ENCODE measurements around the gene RAI2.

Gene RAI2

DNA sequence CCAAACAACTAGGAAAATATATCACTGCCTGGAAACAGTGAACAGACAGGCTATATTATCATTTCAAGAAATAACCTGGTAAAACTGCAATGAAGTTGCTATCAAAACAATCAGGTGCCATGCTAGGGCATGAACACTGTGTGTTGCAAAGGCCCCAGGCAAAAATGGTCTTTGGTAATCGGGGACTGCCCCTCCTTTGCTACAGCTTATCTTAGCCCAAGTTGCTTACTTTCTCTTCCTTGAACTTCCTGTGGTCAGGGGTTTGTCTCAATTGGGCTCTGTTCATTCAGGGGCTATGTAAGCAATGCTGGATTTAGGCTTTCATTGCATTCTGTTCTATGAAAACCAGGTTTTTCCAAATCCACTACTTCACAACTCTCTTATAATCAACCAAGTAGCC, 93.4 kb downstream of the RAI2 start:
- DNase-seq: no peak
- Histone ChIP-seq H3K27me3 (replicated peaks) (no peaks in the 10 kb centered on the region), H3K36me3 (replicated peaks) (no peaks in the 10 kb centered on the region)

DNA sequence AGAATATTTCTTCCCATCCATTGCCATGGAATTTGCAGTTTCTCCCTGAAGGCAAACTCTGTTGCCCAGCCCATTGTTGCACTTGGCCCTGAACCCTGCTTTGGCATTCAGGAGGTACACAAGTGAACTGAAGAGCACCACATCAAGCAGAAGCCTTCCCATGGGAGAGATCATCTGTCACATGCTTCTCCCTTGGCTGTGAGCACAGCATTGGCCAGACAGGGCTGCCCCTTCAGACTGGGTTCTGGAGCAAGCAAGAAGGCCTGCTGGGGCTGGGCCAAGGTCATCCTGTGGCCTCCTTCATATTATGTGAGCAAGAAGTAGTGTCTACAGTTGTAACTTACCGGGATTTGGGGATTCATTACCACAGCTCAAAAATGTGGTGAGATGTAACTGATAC, 101.1 kb downstream of the RAI2 start:
- no peak overlapping the region for H3K4me3 ChIP-seq (ENCODE audit: low read depth, low read length)
- DNase-seq: no peak
- in situ Hi-C loops (cut with HindIII; ENCODE audit: low pct_ligation_motif_present, low sequenced_read_pairs): no loop called here
- H3K27me3 ChIP-seq (replicated peaks): no peaks in the 10 kb centered on the region
- H3K36me3 ChIP-seq (replicated peaks): no peaks in the 10 kb centered on the region
- H3K27ac ChIP-seq: no peak overlapping the region
- TF ChIP-seq, protein P1, sequence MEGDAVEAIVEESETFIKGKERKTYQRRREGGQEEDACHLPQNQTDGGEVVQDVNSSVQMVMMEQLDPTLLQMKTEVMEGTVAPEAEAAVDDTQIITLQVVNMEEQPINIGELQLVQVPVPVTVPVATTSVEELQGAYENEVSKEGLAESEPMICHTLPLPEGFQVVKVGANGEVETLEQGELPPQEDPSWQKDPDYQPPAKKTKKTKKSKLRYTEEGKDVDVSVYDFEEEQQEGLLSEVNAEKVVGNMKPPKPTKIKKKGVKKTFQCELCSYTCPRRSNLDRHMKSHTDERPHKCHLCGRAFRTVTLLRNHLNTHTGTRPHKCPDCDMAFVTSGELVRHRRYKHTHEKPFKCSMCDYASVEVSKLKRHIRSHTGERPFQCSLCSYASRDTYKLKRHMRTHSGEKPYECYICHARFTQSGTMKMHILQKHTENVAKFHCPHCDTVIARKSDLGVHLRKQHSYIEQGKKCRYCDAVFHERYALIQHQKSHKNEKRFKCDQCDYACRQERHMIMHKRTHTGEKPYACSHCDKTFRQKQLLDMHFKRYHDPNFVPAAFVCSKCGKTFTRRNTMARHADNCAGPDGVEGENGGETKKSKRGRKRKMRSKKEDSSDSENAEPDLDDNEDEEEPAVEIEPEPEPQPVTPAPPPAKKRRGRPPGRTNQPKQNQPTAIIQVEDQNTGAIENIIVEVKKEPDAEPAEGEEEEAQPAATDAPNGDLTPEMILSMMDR (IDR thresholded peaks at IDR 0.05; ENCODE audit: low read depth, low read length, missing control alignments): no peak

More for the DNA sequence above, 93.4 kb downstream of the RAI2 start:
- in situ Hi-C loops (cut with HindIII; ENCODE audit: low pct_ligation_motif_present, low sequenced_read_pairs): no loop called here
- no peak overlapping the region for H3K4me3 ChIP-seq (ENCODE audit: low read depth, low read length)
- TF ChIP-seq, protein P1 (IDR thresholded peaks at IDR 0.05; ENCODE audit: low read depth, low read length, missing control alignments): no peak
- H3K27ac ChIP-seq: no peak overlapping the region

DNA sequence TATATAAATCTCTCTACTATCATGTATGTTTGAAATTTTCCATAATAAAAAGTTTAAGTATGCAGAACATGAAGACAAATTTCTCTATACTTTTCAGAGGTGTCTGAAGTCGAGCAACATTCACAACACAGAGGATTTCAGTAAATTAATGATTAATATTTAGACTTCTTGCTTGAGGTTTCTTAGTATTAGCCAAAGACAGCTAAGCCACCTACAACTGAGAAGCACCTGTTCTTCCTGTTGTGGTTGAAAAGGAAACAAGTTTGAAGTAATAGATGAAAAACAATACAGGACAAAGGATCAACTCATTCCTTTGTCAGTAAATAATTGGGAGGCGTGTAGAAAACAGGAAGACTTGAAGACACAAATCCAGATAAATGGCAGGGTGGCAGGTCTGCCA, 102.7 kb downstream of the RAI2 start:
- in situ Hi-C loops (cut with HindIII; ENCODE audit: low pct_ligation_motif_present, low sequenced_read_pairs): no loop called here
- DNase-seq: no peak

DNA sequence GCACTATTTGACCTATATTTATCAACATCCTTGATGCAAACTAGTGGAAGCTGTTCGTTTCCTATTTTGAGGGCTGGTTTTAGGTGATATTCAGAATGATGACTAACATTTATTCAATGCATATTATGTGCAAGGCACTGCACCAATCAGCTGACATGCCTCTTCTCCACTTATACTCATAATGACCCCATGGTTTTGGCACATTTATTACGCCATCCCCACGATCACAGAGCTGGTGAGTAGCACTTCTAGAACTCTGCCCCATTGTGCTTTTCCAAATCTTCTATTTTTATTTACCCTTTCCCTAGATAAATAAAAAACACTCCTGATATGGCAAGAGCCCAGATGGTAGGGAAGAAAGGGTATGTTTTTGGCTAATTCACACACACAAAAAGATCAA, 110.7 kb downstream of the RAI2 start:
- no peaks in the 10 kb centered on the region for H3K36me3 ChIP-seq (replicated peaks)
- in situ Hi-C loops (cut with HindIII; ENCODE audit: low pct_ligation_motif_present, low sequenced_read_pairs): no loop called here
- no peak overlapping the region for H3K27ac ChIP-seq
- H3K27me3 ChIP-seq (replicated peaks): no peaks in the 10 kb centered on the region
- no peak for DNase-seq
- TF ChIP-seq, protein P1 (IDR thresholded peaks at IDR 0.05; ENCODE audit: low read depth, low read length, missing control alignments): no peak
- no peak overlapping the region for H3K4me3 ChIP-seq (ENCODE audit: low read depth, low read length)

More for the DNA sequence above, 102.7 kb downstream of the RAI2 start:
- no peaks in the 10 kb centered on the region for H3K27me3 ChIP-seq (replicated peaks)
- TF ChIP-seq, protein P1 (IDR thresholded peaks at IDR 0.05; ENCODE audit: low read depth, low read length, missing control alignments): no peak
- H3K27ac ChIP-seq: no peak overlapping the region
- H3K36me3 ChIP-seq (replicated peaks): no peaks in the 10 kb centered on the region
- no peak overlapping the region for H3K4me3 ChIP-seq (ENCODE audit: low read depth, low read length)
